ENCODE results near the gene NR3C1.

- TF ChIP-seq EZH2 (IDR thresholded peaks at IDR 0.05; ENCODE audit: low read length) (no peak), CTCF (optimal IDR thresholded peaks at IDR 0.05 in 1 of 3, IDR thresholded peaks at IDR 0.05 in 1 of 3, conservative IDR thresholded peaks at IDR 0.05 in 1 of 3; ENCODE audit: extremely low read depth in 1 of 3, insufficient read depth in 2 of 3, low read length in 3 of 3) (no peak)
Measured at GRCh38 chr5:143315214-143315613, 88.3 kb downstream of the NR3C1 start.

Data from keratinocyte (primary cell).